ENCODE measurements around the gene ST3GAL2.
A peak's percentile ranks its signal among the peaks of the same experiment; 100 is the strongest.
"Not testable (repeated sequence)": the region's sequence is repeated elsewhere in the genome, so short reads cannot be mapped to it uniquely, and the experiment has no call there.

Gene ST3GAL2

DNA sequence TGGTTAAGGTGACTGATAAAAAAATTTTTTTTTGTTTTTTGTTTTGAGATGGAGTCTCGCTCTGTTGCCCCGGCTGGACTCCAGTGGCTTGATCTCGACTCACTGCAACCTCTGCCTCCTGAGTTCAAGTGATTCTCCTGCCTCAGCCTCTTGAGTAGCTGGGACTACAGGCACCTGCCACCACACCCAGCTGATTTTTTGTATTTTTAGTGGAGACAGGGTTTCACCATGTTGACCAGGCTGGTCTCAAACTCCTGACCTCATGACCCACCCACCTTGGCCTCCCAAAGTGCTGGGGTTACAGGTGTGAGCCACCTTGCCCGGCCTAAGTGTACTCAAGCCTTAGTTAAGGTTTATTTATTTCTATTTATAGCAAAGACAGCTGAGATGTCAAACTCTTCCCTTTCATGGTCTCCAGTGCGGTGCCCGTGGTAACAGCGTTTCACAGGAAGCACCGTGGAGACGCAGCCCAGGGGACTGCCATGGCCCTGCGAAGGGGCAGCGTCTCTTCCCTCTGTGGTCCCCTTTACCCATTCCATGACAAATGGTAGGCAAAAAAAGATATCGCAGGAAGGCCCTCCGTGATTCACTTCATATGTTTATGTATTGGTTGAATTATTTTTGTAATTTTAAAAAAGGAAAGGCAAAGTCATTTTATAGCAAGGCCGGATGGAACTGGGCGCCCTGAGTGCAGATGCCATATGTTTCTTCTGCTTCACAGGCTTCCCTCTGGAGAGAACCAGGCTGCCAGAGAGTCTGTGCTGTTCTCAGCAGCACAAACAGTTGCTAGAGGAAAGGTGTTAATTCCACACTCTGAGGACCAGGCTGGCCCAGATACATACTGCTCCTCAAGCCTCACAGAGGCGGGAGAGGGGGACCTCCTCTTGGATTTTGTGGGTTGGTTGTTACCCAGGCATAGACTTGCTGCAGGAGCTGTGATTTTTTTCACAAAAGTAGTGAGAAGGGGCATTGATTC lies 63.0 kb downstream of the ST3GAL2 start:
- H3K4me1 ChIP-seq (ENCODE audit: control insufficient read depth in 5 of 5, insufficient read depth in 5 of 5, low read length in 5 of 5), result peaks cover 0 to 14% (median 13%) of the 10 kb centered on the region in 5 donors
- H3K27ac ChIP-seq (ENCODE audit: low read depth, low read length), result no peak overlapping the region
- no peaks in the 10 kb centered on the region for H3K27me3 ChIP-seq (ENCODE audit: control insufficient read depth in 5 of 5, insufficient read depth in 4 of 5, low read length in 5 of 5)
- no peak overlapping the region for H3K4me3 ChIP-seq (ENCODE audit: low read depth in 1 of 5, low read length in 5 of 5)
- peaks cover 6 to 47% (median 31%) of the 10 kb centered on the region in 5 donors for H3K36me3 ChIP-seq (ENCODE audit: control insufficient read depth in 5 of 5, insufficient read depth in 5 of 5, low read length in 5 of 5)
- no peak overlapping the region for H3K9ac ChIP-seq (ENCODE audit: low read length in 5 of 5)
- H3K9me3 ChIP-seq (ENCODE audit: control insufficient read depth in 5 of 5, low read length in 5 of 5), result no peaks in the 10 kb centered on the region

DNA sequence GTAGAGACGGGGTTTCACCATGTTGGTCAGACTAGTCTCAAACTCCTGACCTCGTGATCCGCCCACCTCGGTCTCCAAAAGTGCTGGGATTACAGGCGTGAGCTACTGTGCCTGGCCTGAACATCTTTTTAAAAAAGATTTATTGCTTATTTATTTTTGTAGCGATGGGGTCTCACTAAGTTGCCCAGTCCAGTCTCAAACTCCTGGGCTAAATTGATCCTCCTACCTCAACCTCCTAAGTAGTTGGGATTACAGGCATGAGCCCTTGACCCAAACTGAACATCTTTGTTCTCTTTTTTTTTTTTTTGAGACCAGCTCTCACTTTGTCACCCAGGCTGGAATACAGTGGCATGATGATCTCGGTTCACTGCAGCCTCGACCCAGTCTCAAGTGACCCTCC lies 64.7 kb downstream of the ST3GAL2 start:
- Histone ChIP-seq H3K9me3 (ENCODE audit: control insufficient read depth in 5 of 5, low read length in 5 of 5) (no peaks in the 10 kb centered on the region), H3K27ac (ENCODE audit: low read depth, low read length) (no peak overlapping the region), H3K27me3 (ENCODE audit: control insufficient read depth in 5 of 5, insufficient read depth in 4 of 5, low read length in 5 of 5) (no peaks in the 10 kb centered on the region), H3K4me1 (ENCODE audit: control insufficient read depth in 5 of 5, insufficient read depth in 5 of 5, low read length in 5 of 5) (no peaks in the 10 kb centered on the region), H3K4me3 (ENCODE audit: low read depth in 1 of 5, low read length in 5 of 5) (no peak overlapping the region), H3K9ac (ENCODE audit: low read length in 5 of 5) (no peak overlapping the region), H3K36me3 (ENCODE audit: control insufficient read depth in 5 of 5, insufficient read depth in 5 of 5, low read length in 5 of 5) (peaks cover 8 to 56% (median 39%) of the 10 kb centered on the region in 5 donors)

DNA sequence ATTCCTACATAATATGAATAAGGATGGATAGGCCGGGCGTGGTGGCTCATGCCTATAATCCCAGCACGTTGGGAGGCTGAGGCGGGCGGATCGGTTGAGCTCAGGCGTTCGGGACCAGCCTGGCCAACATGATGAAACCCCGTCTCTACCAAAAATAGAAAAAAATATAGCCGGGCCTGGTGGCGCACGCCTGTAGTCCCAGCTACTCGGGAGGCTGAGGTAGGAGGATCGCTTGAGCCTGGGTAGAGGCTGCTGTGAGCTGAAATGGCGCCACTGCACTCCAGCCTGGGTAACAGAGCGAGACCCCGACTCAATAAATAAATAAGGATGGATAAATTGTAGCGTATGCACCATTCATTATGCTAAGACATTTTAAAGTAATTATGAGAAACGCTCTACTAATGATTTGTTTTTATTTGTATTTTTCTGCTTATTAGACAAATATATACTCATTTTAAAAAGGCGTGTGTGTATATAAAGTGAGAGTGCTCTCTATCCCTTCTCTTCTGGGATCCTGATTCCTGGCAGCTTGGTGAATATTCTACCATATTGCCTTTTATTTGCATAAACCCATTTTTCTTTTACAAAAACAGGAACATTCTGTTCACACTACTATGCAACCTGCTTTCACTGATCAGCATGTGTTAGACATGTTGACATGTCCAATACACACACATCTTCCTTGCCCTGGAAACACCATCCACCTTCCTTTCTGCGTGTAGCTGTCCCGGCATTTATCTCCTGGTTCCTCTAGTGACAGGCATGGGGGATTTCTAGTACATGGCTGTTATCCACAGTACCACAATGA lies 65.8 kb downstream of the ST3GAL2 start:
- Histone ChIP-seq H3K4me3 (ENCODE audit: low read depth in 1 of 5, low read length in 5 of 5) (no peak overlapping the region), H3K9me3 (ENCODE audit: control insufficient read depth in 5 of 5, low read length in 5 of 5) (no peaks in the 10 kb centered on the region), H3K27me3 (ENCODE audit: control insufficient read depth in 5 of 5, insufficient read depth in 4 of 5, low read length in 5 of 5) (no peaks in the 10 kb centered on the region), H3K9ac (ENCODE audit: low read length in 5 of 5) (no peak overlapping the region), H3K4me1 (ENCODE audit: control insufficient read depth in 5 of 5, insufficient read depth in 5 of 5, low read length in 5 of 5) (no peaks in the 10 kb centered on the region), H3K27ac (ENCODE audit: low read depth, low read length) (no peak overlapping the region), H3K36me3 (ENCODE audit: control insufficient read depth in 5 of 5, insufficient read depth in 5 of 5, low read length in 5 of 5) (peaks cover 8 to 64% (median 44%) of the 10 kb centered on the region in 5 donors)

DNA sequence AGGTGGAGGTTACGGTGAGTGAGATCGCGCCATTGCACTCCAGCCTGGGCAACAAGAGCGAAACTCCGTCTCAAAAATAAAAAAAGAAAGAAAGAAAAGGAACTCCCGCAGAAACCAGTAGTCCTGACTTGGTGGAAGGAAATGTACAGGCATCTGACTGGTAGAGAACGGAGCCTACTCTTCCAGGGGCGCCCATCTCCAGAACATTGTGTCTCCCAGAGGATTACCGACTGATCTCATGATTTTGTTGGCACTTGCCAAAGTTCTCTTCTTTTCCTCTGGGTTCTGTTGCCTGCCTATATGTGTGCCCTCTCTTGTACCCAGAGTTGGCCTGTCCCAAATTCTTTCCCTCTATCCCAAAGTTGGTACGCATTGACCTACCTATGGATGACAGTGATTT lies 68.0 kb downstream of the ST3GAL2 start:
- Histone ChIP-seq H3K9ac (ENCODE audit: low read length in 5 of 5) (no peak overlapping the region), H3K4me3 (ENCODE audit: low read depth in 1 of 5, low read length in 5 of 5) (no peak overlapping the region), H3K4me1 (ENCODE audit: control insufficient read depth in 5 of 5, insufficient read depth in 5 of 5, low read length in 5 of 5) (no peaks in the 10 kb centered on the region), H3K36me3 (ENCODE audit: control insufficient read depth in 5 of 5, insufficient read depth in 5 of 5, low read length in 5 of 5) (peaks cover 8 to 78% (median 53%) of the 10 kb centered on the region in 5 donors), H3K27ac (ENCODE audit: low read depth, low read length) (no peak overlapping the region), H3K9me3 (ENCODE audit: control insufficient read depth in 5 of 5, low read length in 5 of 5) (no peaks in the 10 kb centered on the region), H3K27me3 (ENCODE audit: control insufficient read depth in 5 of 5, insufficient read depth in 4 of 5, low read length in 5 of 5) (no peaks in the 10 kb centered on the region)

DNA sequence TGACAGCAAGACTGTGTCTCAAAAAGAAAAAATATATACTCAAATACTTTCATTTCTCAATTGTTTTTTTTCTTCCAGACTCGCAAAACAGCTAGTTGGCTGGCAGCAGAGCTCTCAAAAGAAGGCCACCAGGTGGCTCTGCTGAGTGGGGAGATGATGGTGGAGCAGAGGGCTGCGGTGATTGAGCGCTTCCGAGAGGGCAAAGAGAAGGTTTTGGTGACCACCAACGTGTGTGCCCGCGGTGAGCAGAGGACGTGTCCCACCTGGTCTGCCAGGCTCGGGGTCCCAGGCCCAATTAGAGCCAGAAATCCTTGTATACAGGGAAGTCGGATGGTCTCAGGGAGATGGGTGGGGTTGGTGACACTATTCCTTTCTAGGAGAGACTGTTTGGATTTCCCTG lies 68.8 kb downstream of the ST3GAL2 start:
- H3K4me1 ChIP-seq (ENCODE audit: control insufficient read depth in 5 of 5, insufficient read depth in 5 of 5, low read length in 5 of 5); H3K9ac ChIP-seq (ENCODE audit: low read length in 5 of 5); H3K27ac ChIP-seq (ENCODE audit: low read depth, low read length); H3K9me3 ChIP-seq (ENCODE audit: control insufficient read depth in 5 of 5, low read length in 5 of 5); H3K4me3 ChIP-seq (ENCODE audit: low read depth in 1 of 5, low read length in 5 of 5); H3K27me3 ChIP-seq (ENCODE audit: control insufficient read depth in 5 of 5, insufficient read depth in 4 of 5, low read length in 5 of 5): not testable (repeated sequence)
- peaks cover 9 to 78% (median 58%) of the 10 kb centered on the region in 5 donors for H3K36me3 ChIP-seq (ENCODE audit: control insufficient read depth in 5 of 5, insufficient read depth in 5 of 5, low read length in 5 of 5)

DNA sequence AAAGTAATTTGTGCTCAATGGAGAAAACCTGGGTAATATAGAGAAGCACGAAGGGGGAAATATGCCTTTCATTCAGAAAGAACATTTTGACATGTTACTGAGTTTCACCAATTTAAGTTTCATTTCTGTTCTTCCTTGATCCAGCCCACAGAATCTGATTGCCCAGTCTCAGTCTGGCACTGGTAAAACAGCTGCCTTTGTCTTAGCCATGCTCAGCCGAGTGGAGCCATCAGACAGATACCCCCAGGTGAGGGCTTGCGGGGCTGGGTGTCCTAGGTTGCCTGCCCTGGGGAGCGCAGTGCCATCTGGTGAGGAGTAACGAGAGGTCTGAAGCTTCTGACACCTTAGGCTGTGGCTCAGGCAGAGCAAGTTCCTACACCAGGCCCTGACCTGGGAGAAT lies 74.5 kb downstream of the ST3GAL2 start:
- no peaks in the 10 kb centered on the region for H3K9me3 ChIP-seq (ENCODE audit: control insufficient read depth in 5 of 5, low read length in 5 of 5)
- H3K27me3 ChIP-seq (ENCODE audit: control insufficient read depth in 5 of 5, insufficient read depth in 4 of 5, low read length in 5 of 5), result no peaks in the 10 kb centered on the region
- peaks cover 14 to 91% (median 74%) of the 10 kb centered on the region in 5 donors for H3K36me3 ChIP-seq (ENCODE audit: control insufficient read depth in 5 of 5, insufficient read depth in 5 of 5, low read length in 5 of 5)
- no peak overlapping the region for H3K27ac ChIP-seq (ENCODE audit: low read depth, low read length)
- H3K9ac ChIP-seq (ENCODE audit: low read length in 5 of 5), result no peak overlapping the region
- H3K4me3 ChIP-seq (ENCODE audit: low read depth in 1 of 5, low read length in 5 of 5), result no peak overlapping the region
- H3K4me1 ChIP-seq (ENCODE audit: control insufficient read depth in 5 of 5, insufficient read depth in 5 of 5, low read length in 5 of 5), result no peaks in the 10 kb centered on the region

DNA sequence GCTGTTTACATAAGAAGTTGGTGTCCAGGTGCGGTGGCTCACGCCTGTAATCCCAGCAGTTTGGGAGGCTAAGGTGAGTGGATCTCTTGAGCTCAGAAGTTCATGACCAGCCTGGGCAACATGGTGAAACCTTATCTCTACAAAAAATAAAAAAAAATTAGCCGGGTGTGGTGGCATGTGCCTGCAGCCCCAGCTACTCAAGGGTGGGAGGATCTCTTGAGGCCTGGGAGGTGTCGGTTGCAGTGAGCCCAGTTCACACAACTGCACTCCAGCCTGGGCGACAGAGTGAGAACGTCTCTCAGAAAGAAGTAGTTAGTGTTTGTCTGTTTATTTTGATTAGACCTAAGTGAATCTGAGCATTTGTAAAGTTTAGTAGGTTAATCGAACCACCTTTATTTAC lies 79.3 kb downstream of the ST3GAL2 start:
- Histone ChIP-seq H3K36me3 (ENCODE audit: control insufficient read depth in 5 of 5, insufficient read depth in 5 of 5, low read length in 5 of 5) (peaks cover 18 to 92% (median 76%) of the 10 kb centered on the region in 5 donors), H3K27ac (ENCODE audit: low read depth, low read length) (no peak overlapping the region), H3K9me3 (ENCODE audit: control insufficient read depth in 5 of 5, low read length in 5 of 5) (no peaks in the 10 kb centered on the region), H3K9ac (ENCODE audit: low read length in 5 of 5) (no peak overlapping the region), H3K4me3 (ENCODE audit: low read depth in 1 of 5, low read length in 5 of 5) (no peak overlapping the region), H3K4me1 (ENCODE audit: control insufficient read depth in 5 of 5, insufficient read depth in 5 of 5, low read length in 5 of 5) (no peaks in the 10 kb centered on the region), H3K27me3 (ENCODE audit: control insufficient read depth in 5 of 5, insufficient read depth in 4 of 5, low read length in 5 of 5) (no peaks in the 10 kb centered on the region)

DNA sequence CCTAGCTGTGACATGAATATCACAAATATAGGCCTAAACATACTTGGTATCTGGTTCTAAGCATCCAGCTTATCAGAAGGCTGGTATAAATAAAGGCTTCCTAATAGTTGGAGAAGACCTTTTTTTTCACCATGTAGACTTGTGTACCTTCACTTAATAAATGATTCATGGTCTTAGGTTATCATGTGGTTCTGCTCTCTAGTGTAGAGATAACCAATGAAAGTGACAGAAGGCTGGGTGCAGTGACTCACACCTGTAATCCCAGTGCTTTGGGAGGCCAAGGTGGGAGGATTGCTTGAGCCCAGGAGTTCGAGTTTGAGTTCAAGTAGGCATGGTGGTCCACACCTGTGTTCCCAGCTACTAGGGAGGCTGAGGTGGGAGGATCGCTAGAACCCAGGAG lies 89.1 kb downstream of the ST3GAL2 start:
- Histone ChIP-seq H3K4me1 (ENCODE audit: control insufficient read depth in 5 of 5, insufficient read depth in 5 of 5, low read length in 5 of 5) (peaks cover 5 to 36% (median 32%) of the 10 kb centered on the region in 5 donors), H3K36me3 (ENCODE audit: control insufficient read depth in 5 of 5, insufficient read depth in 5 of 5, low read length in 5 of 5) (peaks cover 7 to 14% (median 8%) of the 10 kb centered on the region in 5 donors), H3K27ac (ENCODE audit: low read depth, low read length) (no peak overlapping the region), H3K9me3 (ENCODE audit: control insufficient read depth in 5 of 5, low read length in 5 of 5) (no peaks in the 10 kb centered on the region), H3K9ac (ENCODE audit: low read length in 5 of 5) (no peak overlapping the region), H3K4me3 (ENCODE audit: low read depth in 1 of 5, low read length in 5 of 5) (no peak overlapping the region), H3K27me3 (ENCODE audit: control insufficient read depth in 5 of 5, insufficient read depth in 4 of 5, low read length in 5 of 5) (no peaks in the 10 kb centered on the region)

DNA sequence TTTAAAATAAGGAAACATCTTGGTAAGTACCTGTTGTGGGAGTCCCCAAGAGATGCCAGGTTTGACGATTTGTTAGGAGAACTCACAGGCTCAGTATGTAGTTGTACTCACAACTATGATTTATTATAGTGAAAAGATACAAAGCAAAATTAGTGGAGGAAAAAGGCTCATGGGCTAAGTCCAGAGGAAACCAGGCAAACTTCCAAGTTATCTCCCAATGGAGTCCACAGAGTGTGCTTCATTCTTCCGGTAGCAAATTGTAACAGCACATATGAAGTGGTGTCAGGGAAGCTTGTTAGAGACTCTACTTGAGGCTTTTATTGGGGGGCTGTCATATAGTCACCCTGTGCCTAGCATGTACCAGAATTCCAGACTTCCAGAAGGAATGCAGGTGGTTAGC lies 89.9 kb downstream of the ST3GAL2 start:
- Histone ChIP-seq H3K9me3 (ENCODE audit: control insufficient read depth in 5 of 5, low read length in 5 of 5) (no peaks in the 10 kb centered on the region), H3K36me3 (ENCODE audit: control insufficient read depth in 5 of 5, insufficient read depth in 5 of 5, low read length in 5 of 5) (peaks cover 7 to 14% (median 8%) of the 10 kb centered on the region in 5 donors), H3K9ac (ENCODE audit: low read length in 5 of 5) (peak overlapping the region in 2 of 5 donors; percentile 41 to 57), H3K4me3 (ENCODE audit: low read depth in 1 of 5, low read length in 5 of 5) (no peak overlapping the region), H3K27ac (ENCODE audit: low read depth, low read length) (no peak overlapping the region), H3K4me1 (ENCODE audit: control insufficient read depth in 5 of 5, insufficient read depth in 5 of 5, low read length in 5 of 5) (peaks cover 5 to 36% (median 32%) of the 10 kb centered on the region in 5 donors), H3K27me3 (ENCODE audit: control insufficient read depth in 5 of 5, insufficient read depth in 4 of 5, low read length in 5 of 5) (no peaks in the 10 kb centered on the region)

DNA sequence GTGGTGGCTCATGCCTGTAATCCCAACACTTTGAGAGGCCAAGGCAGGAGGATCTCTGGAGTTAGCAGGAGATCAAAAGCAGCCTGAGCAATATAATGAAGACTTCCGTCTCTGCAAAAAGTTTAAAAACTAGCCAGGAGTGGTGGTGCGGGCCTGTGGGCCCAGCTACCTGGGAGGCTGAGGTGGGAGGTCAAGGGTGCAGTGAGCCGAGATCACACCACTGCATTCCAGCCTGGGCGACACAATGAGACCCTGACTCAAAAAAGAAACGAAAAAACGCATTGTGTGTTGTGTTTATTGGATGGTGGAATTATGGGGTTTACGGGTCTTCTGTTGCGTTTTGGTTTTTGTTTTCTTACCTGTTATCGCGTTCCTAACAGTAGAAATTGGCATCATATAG lies 93.1 kb downstream of the ST3GAL2 start:
- Histone ChIP-seq H3K36me3 (ENCODE audit: control insufficient read depth in 5 of 5, insufficient read depth in 5 of 5, low read length in 5 of 5) (peaks cover 0 to 3% (median 2%) of the 10 kb centered on the region in 5 donors), H3K4me3 (ENCODE audit: low read depth in 1 of 5, low read length in 5 of 5) (peak overlapping the region; percentile 91 to 98 (median 94)), H3K4me1 (ENCODE audit: control insufficient read depth in 5 of 5, insufficient read depth in 5 of 5, low read length in 5 of 5) (peaks cover 5 to 36% (median 32%) of the 10 kb centered on the region in 5 donors), H3K27me3 (ENCODE audit: control insufficient read depth in 5 of 5, insufficient read depth in 4 of 5, low read length in 5 of 5) (no peaks in the 10 kb centered on the region), H3K27ac (ENCODE audit: low read depth, low read length) (peak overlapping the region; percentile 96), H3K9ac (ENCODE audit: low read length in 5 of 5) (peak overlapping the region in 4 of 5 donors; percentile 4 to 100 (median 98)), H3K9me3 (ENCODE audit: control insufficient read depth in 5 of 5, low read length in 5 of 5) (no peaks in the 10 kb centered on the region)
